Right lobe of liver (tissue), 6 donors: ENCODE measurements around the gene ADA. TPM values are rescaled to one million over a fixed set of nuclear protein-coding genes. Genes with fewer than 3 reads are reported as not detected.

ENCODE experiments used
- ATAC-seq, 4 donors: fragments of 200-7000 bp; cut with Tn5 transposase; one replicate each; pipeline ENCODE4 v1.9.1; 2020; ENCODE audit warnings: mild to moderate bottlenecking in 4 of 4, moderate library complexity in 4 of 4
- DNase-seq, 3 donors: peaks; one replicate each; pipeline ENCODE4 v3.0.0-alpha.2; 2020
- H3K27ac ChIP-seq, 3 donors: fragments of 200-600 bp; one replicate each; pipeline ENCODE4 v1.8.0; 2022
- H3K27me3 ChIP-seq, 2 donors: fragments of 200-600 bp; one replicate each; pipeline ENCODE4 v1.8.0; 2022
- H3K36me3 ChIP-seq, 4 donors: fragments of 200-600 bp; sonication (generic) in 1 of 4; one replicate each; pipeline versions ENCODE4 v1.5.1 to v1.8.0; 2017 to 2022; ENCODE audit warnings: control low read depth in 1 of 4
- H3K4me1 ChIP-seq, 4 donors: fragments of 200-600 bp; sonication (generic) in 1 of 4; one replicate each; pipeline versions ENCODE4 v1.5.1 to v1.8.0; 2017 to 2022; ENCODE audit warnings: control low read depth in 1 of 4
- H3K4me3 ChIP-seq, 3 donors: fragments of 200-600 bp; one replicate each; pipeline ENCODE4 v1.8.0; 2022
- H3K9me3 ChIP-seq, 4 donors: fragments of 200-600 bp; sonication (generic) in 1 of 4; one replicate each; pipeline versions ENCODE4 v1.5.1 to v1.8.0; 2017 to 2022; ENCODE audit warnings: control low read depth in 1 of 4
- POLR2A ChIP-seq: fragments of 450-650 bp; IDR thresholded peaks from one replicate; pipeline ENCODE4 v1.6.1; 2017; ENCODE audit warnings: antibody characterized with exemption, mild to moderate bottlenecking
- WGBS: methylation state at CpG from one replicate; pipeline ENCODE4 v1.1.6; 2018; ENCODE audit warnings: low coverage, low lambda C conversion rate; ENCODE audit not compliant: insufficient coverage; ENCODE audit errors: missing lambda C conversion rate; 5-methylcytosine and 5-hydroxymethylcytosine counted together
- intact Hi-C, 2 donors: fragments of 100-400 bp; cut with DNase I; formaldehyde crosslinking; loops; one replicate each; pipeline versions ENCODE4 v1.11.2 to v1.14.1; 2022
- total RNA-seq, 6 experiments: library from RNA; depleted of rRNA in 2 of 6; stranded (reverse); fragments of >200 nt in 2 of 6; fragmentation: NEBNext Ultra II Directional in 3 of 6; extraction: Animal tissue kit (Norgen Biotek cat#: 25700) in 3 of 6; gene quantifications; one replicate each; pipeline versions ENCODE4 v1.1.0 to v1.2.4, GENCODE V29; 2016 to 2023
- TF ChIP-seq, protein P1 (sequence below), 4 donors: fragments of 200-600 bp in 3 of 4; fragments of 450-650 bp in 1 of 4; IDR thresholded peaks; one replicate each; pipeline versions ENCODE4 v1.5.1 to v1.8.0; 2016 to 2022; ENCODE audit warnings: antibody characterized with exemption in 4 of 4, mild to moderate bottlenecking in 2 of 4
- donor health status: DM: no; HTN: yes; CAD: no.
- donor health status: DM: no; HTN: no; CAD: no.
- donor health status: DM: no; HTN: no; CAD: no.
- donor health status: DM: no; HTN: yes; CAD: no.
- donor health status: DM: no; HTN: yes; CAD: no.

Gene ADA
- total RNA-seq, 6 experiments from 2014 or later: 2.2 to 8.6 (median 3.7) TPM

DNA sequence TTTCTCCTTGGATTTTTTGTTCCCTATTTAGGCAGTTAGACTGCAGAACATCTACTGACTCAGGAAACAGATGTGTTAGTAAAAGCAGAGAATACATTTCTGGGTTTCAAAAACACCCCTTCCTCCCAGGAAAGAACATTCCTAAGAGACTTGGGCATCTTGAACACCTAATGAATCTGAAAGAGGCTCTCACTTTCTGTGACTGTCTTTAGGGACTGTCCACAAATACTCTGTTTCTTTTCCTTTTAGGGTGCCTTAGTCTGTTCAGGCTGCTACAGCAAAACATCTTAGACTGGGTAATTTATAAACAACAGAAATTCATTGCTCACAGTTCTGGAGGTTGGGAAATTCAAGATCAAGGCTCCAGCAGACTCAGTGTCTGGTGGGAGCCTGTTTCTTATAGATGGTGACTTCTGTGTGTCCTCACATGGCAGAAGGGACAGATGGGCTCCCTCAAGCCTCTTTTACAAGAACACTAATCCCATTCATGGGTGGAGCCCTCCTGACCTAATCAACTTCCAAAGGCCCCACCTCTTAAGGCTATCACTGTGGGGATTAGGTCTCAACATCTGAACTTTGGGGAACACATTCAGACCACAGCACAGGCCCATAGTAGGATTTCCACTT, 44.3 kb upstream of the ADA start:
- H3K36me3 ChIP-seq: no peaks in the 10 kb centered on the region
- intact Hi-C loops: loop anchor here in 1 of 2 donors (10.0 kb wide), 1 partner anchor 169 kb away; no protein-coding TSS in a partner anchor
- H3K27me3 ChIP-seq: no peaks in the 10 kb centered on the region
- H3K9me3 ChIP-seq: no peaks in the 10 kb centered on the region
- no peak overlapping the region for H3K4me3 ChIP-seq
- DNase-seq (no peak), ATAC-seq (no peak)
- TF ChIP-seq, protein P1, sequence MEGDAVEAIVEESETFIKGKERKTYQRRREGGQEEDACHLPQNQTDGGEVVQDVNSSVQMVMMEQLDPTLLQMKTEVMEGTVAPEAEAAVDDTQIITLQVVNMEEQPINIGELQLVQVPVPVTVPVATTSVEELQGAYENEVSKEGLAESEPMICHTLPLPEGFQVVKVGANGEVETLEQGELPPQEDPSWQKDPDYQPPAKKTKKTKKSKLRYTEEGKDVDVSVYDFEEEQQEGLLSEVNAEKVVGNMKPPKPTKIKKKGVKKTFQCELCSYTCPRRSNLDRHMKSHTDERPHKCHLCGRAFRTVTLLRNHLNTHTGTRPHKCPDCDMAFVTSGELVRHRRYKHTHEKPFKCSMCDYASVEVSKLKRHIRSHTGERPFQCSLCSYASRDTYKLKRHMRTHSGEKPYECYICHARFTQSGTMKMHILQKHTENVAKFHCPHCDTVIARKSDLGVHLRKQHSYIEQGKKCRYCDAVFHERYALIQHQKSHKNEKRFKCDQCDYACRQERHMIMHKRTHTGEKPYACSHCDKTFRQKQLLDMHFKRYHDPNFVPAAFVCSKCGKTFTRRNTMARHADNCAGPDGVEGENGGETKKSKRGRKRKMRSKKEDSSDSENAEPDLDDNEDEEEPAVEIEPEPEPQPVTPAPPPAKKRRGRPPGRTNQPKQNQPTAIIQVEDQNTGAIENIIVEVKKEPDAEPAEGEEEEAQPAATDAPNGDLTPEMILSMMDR (IDR thresholded peaks at IDR 0.05): no peak
- no peak for TF ChIP-seq POLR2A
- no peaks in the 10 kb centered on the region for H3K4me1 ChIP-seq
- H3K27ac ChIP-seq: no peak overlapping the region

DNA sequence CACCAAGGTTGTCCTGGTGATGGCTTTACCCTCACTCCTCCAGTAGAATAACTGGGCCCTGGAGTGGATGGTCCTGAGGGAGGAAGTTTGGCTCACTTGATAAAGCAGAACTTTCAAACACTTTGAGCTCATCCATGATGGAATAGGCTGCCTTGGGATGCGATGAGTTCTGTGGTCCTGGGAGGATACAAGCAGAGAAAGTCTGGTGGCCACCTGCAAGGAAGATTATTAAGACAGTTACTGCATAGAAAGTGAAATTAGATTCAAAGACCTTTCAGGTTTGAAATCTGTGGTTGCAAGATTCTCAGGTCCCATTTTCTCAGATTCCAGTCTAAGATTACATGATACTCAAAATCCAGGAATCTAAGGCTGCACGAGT, 43.8 kb upstream of the ADA start:
- Histone ChIP-seq H3K36me3 (no peaks in the 10 kb centered on the region), H3K4me3 (no peak overlapping the region), H3K27me3 (no peaks in the 10 kb centered on the region), H3K27ac (no peak overlapping the region), H3K4me1 (no peaks in the 10 kb centered on the region), H3K9me3 (no peaks in the 10 kb centered on the region)
- TF ChIP-seq, protein P1 (IDR thresholded peaks at IDR 0.05): no peak
- no peak for TF ChIP-seq POLR2A
- intact Hi-C loops: loop anchor here in 1 of 2 donors (10.0 kb wide), 1 partner anchor 170 kb away; no protein-coding TSS in a partner anchor
- no peak for DNase-seq
- ATAC-seq: no peak
- 33% methylated on average over 1 of the region's 2 CpGs for WGBS

DNA sequence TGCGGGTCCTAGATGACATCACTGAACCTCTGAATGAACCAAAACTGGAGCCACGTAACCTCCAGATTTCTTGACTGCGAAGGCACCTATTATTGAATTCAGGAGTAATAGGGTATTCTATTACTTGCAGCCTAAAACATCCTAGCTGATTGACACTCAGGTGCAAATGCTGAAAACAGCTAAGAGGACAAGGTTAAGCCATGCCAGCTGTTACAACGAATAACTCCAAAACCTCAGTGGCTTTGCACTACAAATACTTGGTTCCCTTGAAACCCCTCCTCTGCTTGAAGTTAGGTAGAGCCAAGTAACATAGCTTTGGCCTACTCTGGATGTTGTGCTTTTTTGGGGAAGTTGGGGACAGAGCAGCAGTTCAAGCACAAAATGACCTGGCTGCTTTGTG, 42.7 kb upstream of the ADA start:
- TF ChIP-seq, protein P1 (IDR thresholded peaks at IDR 0.05): no peak
- TF ChIP-seq POLR2A: no peak
- WGBS: no CpG with 5 or more reads among the region's 4 CpGs

GRCh38 chr20:44693627-44694026, 42.1 kb upstream of the ADA start:
- intact Hi-C loops: loop anchor here in 1 of 2 donors (10.0 kb wide), 1 partner anchor 171 kb away; no protein-coding TSS in a partner anchor
- H3K36me3 ChIP-seq: no peaks in the 10 kb centered on the region
- no peak for DNase-seq
- no peak for ATAC-seq
- H3K4me3 ChIP-seq: no peak overlapping the region
- TF ChIP-seq POLR2A: no peak
- TF ChIP-seq, protein P1 (IDR thresholded peaks at IDR 0.05): no peak
- H3K27me3 ChIP-seq: no peaks in the 10 kb centered on the region
- H3K9me3 ChIP-seq: no peaks in the 10 kb centered on the region
- no peak overlapping the region for H3K27ac ChIP-seq
- H3K4me1 ChIP-seq: no peaks in the 10 kb centered on the region

More for the DNA sequence above, 42.7 kb upstream of the ADA start:
- no peaks in the 10 kb centered on the region for H3K27me3 ChIP-seq
- intact Hi-C loops: loop anchor here in 1 of 2 donors (10.0 kb wide), 1 partner anchor 171 kb away; no protein-coding TSS in a partner anchor
- ATAC-seq (no peak), DNase-seq (no peak)
- H3K4me1 ChIP-seq: no peaks in the 10 kb centered on the region
- no peak overlapping the region for H3K4me3 ChIP-seq
- H3K9me3 ChIP-seq: no peaks in the 10 kb centered on the region
- no peaks in the 10 kb centered on the region for H3K36me3 ChIP-seq
- no peak overlapping the region for H3K27ac ChIP-seq
